Loucy (cell line): ENCODE measurements around the gene SYNM.

Source experiments
- CTCF ChIP-seq: fragments of 200-600 bp; sonication (generic); conservative IDR thresholded peaks from 2 replicates; pipeline ENCODE4 v1.5.1; 2014; ENCODE audit warnings: mild to moderate bottlenecking, antibody characterized with exemption, low read length
- EZH2phosphoT487 ChIP-seq: fragments of 200-600 bp; IDR thresholded peaks from 2 replicates; pipeline ENCODE4 v1.6.1; 2018; ENCODE audit warnings: antibody characterized with exemption, mild to moderate bottlenecking, moderate library complexity, borderline replicate concordance

- TF ChIP-seq CTCF (no peak), EZH2phosphoT487 (no peak)
Observed at GRCh38 chr15:99127773-99128172, 22.9 kb downstream of the SYNM start.
